Skeletal muscle tissue (tissue), 4 donors: ENCODE measurements around the gene NET1. TPM values are rescaled to one million over a fixed set of nuclear protein-coding genes. Genes with fewer than 3 reads are reported as not detected.

Source experiments
- H3K27ac ChIP-seq: one replicate; pipeline ENCODE4 v1.7.0; 2013; ENCODE audit warnings: mild to moderate bottlenecking, low read depth, low read length, inconsistent platforms
- H3K27me3 ChIP-seq, 3 donors: one replicate each; pipeline ENCODE4 v1.7.0; 2013; ENCODE audit warnings: low read length in 3 of 3; ENCODE audit not compliant: control insufficient read depth in 3 of 3, insufficient read depth in 3 of 3
- H3K36me3 ChIP-seq, 3 donors: one replicate each; pipeline ENCODE4 v1.7.0; 2013; ENCODE audit warnings: low read length in 3 of 3; ENCODE audit not compliant: control insufficient read depth in 3 of 3, insufficient read depth in 3 of 3
- H3K4me1 ChIP-seq, 3 donors: one replicate each; pipeline ENCODE4 v1.7.0; 2013; ENCODE audit warnings: low read length in 3 of 3, mild to moderate bottlenecking in 3 of 3; ENCODE audit not compliant: control insufficient read depth in 3 of 3, insufficient read depth in 3 of 3
- H3K4me3 ChIP-seq, 3 donors: one replicate each; pipeline ENCODE4 v1.7.0; 2013; ENCODE audit warnings: low read length in 3 of 3
- H3K9ac ChIP-seq, 3 donors: one replicate each; pipeline ENCODE4 v1.7.0; 2013; ENCODE audit warnings: low read length in 3 of 3, mild to moderate bottlenecking in 3 of 3, moderate library complexity in 2 of 3, low read depth in 1 of 3
- H3K9me3 ChIP-seq, 3 donors: one replicate each; pipeline ENCODE4 v1.7.0; 2013; ENCODE audit warnings: low read length in 3 of 3; ENCODE audit not compliant: control insufficient read depth in 3 of 3
- total RNA-seq: library from RNA; depleted of rRNA; stranded (reverse); fragments of >200 nt; gene quantifications from one replicate; pipeline ENCODE4 v1.2.3, GENCODE V29; 2014
- donor health status: Osteomylitis.

Gene NET1
- total RNA-seq, 1 donor from 2014 or later: 79.3 TPM

DNA sequence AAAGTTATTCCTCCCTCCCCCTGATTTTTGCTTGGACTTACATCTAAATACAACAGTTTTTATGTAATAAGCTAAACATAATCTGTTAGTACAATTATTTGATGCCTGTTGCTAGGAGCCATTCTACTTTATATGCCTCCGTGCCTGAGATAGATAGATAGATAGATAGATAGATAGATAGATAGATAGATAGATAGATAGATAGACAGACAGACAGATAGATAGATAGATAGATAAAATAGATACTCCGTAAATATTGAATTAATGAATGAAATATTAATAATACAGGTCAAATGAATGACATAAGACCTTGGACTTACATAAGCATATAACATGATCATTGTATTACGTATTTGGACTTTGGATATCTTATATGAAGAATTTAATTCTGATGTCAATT lies 23.0 kb downstream of the NET1 start:
- Histone ChIP-seq H3K27me3 (no peaks in the 10 kb centered on the region), H3K9me3 (peaks cover 0 to 2% (median 0%) of the 10 kb centered on the region in 3 donors), H3K36me3 (peaks cover 0 to 3% (median 0%) of the 10 kb centered on the region in 3 donors), H3K9ac (no peak overlapping the region), H3K27ac (no peak overlapping the region), H3K4me3 (no peak overlapping the region), H3K4me1 (no peaks in the 10 kb centered on the region)

DNA sequence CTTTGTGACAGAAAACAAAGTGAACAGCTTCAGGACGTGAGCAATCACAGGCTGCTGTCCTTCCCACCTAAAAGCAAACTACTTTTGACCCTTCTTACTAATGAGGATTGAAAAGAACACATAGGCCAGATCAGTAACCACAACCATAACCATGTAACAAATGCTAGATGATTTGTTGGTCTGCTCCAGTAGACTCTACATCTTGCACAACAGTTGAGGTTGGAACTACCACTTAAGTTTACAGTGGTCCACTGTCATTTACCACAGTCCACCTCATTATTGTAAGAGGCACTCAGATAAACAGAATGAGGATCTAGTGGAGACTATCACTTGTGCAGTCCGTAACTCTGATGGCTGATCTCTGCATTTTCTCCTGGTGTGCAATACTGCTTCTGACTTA lies 27.8 kb downstream of the NET1 start:
- H3K36me3 ChIP-seq: no peaks in the 10 kb centered on the region
- H3K9me3 ChIP-seq: no peaks in the 10 kb centered on the region
- no peak overlapping the region for H3K9ac ChIP-seq
- no peaks in the 10 kb centered on the region for H3K4me1 ChIP-seq
- no peak overlapping the region for H3K27ac ChIP-seq
- no peak overlapping the region for H3K4me3 ChIP-seq
- no peaks in the 10 kb centered on the region for H3K27me3 ChIP-seq

DNA sequence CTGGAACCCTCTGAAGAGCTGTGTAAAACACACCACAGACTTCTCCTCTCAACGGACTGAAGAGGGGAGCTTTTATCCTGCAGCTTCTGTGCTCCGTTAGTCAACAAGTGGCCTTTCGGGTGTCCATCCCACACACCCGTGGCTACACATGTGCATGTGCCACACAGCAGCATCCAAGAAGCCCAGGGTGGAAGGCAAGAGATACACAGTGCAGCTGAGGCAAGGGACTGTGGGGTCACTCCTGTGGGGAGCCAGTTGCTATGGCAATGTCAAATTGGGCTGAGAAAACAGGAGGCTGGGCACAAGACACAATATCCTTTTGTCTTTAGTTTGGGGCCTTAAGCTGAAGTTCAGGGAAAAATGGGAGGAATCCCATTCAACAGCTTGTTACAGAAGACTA lies 28.7 kb downstream of the NET1 start:
- Histone ChIP-seq H3K9ac (no peak overlapping the region), H3K9me3 (no peaks in the 10 kb centered on the region), H3K36me3 (no peaks in the 10 kb centered on the region), H3K4me1 (peaks cover 0 to 3% (median under 1%) of the 10 kb centered on the region in 3 donors), H3K27ac (no peak overlapping the region), H3K27me3 (no peaks in the 10 kb centered on the region), H3K4me3 (no peak overlapping the region)

DNA sequence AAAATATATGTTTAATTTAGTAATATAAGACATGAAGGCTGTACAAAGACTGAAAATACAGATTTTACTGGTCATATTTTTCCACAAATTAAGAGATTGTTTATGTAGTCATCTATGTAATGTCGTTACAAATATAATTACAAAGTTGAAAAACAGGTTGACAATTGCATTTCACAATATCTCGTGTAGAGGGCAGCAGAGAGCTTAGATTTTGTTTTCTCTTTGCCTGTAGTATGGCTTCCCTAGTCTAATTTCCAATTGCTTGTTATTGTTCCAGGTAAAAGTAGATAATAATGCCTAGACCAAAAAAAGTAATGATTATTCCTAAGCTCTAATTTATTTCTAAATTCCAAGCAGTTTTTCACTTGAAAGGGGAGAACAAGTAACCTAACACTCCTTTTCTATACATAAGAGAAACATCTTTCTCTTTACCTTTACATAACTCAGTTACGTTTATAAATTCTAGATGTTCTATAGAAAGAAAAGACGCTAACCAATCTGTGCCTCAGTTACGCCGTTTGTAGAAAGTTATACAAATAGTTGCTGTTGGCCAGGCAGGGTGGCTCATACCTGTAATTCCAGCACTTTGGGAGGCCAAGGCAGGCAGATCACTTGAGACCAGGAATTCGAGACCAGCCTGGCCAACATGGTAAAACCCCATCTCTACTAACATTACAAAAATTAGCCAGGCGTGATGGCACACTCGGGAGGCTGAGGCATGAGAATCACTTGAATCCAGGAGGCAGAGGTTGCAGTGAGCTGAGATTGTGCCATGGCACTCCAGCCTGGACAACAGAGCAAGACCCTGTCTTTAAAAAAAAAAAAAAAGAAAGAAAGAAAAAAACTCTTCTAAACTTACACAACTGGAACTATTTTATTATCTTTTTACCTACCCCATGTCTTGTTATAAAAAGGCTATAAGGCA lies 30.0 kb downstream of the NET1 start:
- Histone ChIP-seq H3K27ac (no peak overlapping the region), H3K9ac (no peak overlapping the region), H3K4me1 (peaks cover 2 to 5% (median 3%) of the 10 kb centered on the region in 3 donors), H3K9me3 (no peaks in the 10 kb centered on the region), H3K36me3 (no peaks in the 10 kb centered on the region), H3K4me3 (no peak overlapping the region), H3K27me3 (no peaks in the 10 kb centered on the region)

DNA sequence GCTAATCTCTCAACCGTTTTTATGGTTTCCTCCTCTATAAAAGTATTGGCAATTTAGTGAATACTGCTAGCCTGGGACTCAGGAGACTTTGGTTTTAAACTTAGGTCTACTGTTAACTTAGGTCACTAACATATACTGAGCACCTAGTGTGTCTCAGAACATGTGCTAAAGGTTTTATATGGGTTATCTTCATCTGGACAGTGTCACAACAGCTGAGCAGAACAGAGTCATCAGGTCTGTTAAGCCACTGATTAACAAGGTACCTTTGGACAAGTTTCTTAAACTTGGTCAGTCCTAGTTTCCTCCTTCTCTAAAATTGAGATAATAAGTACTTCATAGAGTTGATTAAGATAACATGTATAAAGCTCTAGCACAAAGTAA lies 30.6 kb downstream of the NET1 start:
- Histone ChIP-seq H3K4me1 (peaks cover 2 to 5% (median 3%) of the 10 kb centered on the region in 3 donors), H3K27ac (no peak overlapping the region), H3K9me3 (no peaks in the 10 kb centered on the region), H3K9ac (no peak overlapping the region), H3K27me3 (no peaks in the 10 kb centered on the region), H3K36me3 (no peaks in the 10 kb centered on the region), H3K4me3 (no peak overlapping the region)

DNA sequence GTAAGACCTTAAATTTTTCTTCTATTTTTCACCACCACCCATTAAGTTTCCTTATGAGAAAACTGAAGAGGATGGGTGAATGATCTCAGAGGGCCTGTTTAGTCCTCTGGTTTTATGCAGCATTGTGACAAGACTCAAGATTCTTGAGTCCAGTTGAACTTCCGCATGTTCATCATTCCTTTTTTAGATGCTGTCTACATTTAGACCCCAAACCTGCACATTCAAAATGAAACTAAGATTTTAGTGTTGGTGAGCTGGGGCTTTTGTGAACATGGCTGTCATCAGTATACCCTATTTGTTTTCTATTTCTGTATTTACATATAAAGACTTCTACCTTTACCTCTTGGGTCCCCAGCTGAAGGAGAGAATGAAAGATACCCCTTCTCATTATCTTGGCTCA lies 31.1 kb downstream of the NET1 start:
- Histone ChIP-seq H3K27me3 (no peaks in the 10 kb centered on the region), H3K9me3 (no peaks in the 10 kb centered on the region), H3K4me3 (no peak overlapping the region), H3K4me1 (peaks cover 2 to 5% (median 3%) of the 10 kb centered on the region in 3 donors), H3K9ac (no peak overlapping the region), H3K27ac (no peak overlapping the region), H3K36me3 (no peaks in the 10 kb centered on the region)

DNA sequence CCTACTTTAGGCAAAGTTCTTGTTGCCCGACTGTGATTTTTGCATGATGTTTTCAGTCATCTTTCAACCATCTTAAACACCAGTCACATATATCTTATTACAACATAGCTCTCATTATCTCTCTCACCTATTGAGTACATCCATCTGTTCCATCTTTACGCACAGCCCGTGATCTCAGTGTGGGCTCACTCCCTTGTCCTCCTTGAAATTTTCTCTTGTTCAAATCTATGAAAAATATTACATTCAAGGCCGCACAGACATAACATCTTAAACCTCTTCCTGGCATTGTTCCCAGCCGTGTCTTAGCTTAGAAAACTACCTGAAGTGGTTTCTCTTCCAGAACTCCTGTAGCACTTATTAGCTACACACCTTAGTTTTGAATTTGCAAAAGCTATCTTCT lies 32.6 kb downstream of the NET1 start:
- H3K9me3 ChIP-seq: no peaks in the 10 kb centered on the region
- H3K27ac ChIP-seq: no peak overlapping the region
- H3K4me3 ChIP-seq: no peak overlapping the region
- H3K4me1 ChIP-seq: peaks cover 3 to 13% (median 8%) of the 10 kb centered on the region in 3 donors
- no peaks in the 10 kb centered on the region for H3K36me3 ChIP-seq
- no peak overlapping the region for H3K9ac ChIP-seq
- no peaks in the 10 kb centered on the region for H3K27me3 ChIP-seq

DNA sequence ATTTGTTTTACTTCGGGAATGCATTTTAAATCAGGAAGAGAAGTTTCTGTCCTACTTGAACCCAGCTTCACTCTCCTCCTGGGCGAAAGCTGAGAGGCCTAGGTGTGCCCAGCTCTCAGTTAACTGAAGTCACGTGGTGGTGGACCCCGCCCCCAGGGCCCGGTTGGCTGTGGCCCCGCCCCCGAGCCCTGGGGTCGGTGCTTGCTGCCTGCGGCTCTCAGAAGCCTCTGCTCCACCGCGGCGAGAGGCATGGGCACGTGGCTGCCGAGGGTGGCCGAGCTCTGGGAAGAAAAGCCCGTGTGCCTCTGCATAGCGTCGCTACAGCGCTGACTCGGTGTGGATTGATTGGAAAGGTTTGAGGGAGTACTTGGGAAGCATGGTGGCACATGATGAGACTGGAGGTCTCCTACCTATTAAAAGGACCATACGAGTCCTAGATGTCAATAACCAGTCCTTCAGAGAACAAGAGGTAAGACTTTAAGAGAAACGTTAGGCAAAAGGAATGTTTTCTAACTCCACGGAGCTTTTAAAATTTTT lies 34.1 kb downstream of the NET1 start:
- Histone ChIP-seq H3K9me3 (no peaks in the 10 kb centered on the region), H3K4me1 (peaks cover 3 to 15% (median 12%) of the 10 kb centered on the region in 3 donors), H3K27ac (peak overlapping the region; percentile 59), H3K4me3 (peak overlapping the region; percentile 76 to 90 (median 82)), H3K36me3 (no peaks in the 10 kb centered on the region), H3K9ac (peak overlapping the region; percentile 61 to 92 (median 83)), H3K27me3 (no peaks in the 10 kb centered on the region)

DNA sequence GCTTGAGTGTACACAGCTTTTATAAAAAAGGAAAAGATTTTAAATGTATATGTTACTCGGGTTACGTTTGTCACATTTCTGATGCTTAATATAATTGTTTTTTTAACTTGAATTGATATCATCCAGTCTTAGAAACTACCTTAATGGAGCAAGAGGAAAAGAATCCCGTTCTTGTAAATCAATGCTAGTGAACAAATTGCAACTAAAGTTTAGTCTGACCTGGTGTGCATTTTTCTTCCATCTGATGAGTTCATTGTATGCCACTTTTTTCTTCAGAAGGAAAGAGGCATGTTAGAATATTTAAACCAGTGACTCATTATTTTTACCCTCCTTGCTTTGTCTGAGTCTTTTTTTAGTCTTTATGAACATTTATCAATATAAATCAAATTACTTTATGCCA lies 34.7 kb downstream of the NET1 start:
- H3K4me1 ChIP-seq: peaks cover 3 to 15% (median 12%) of the 10 kb centered on the region in 3 donors
- H3K27ac ChIP-seq: peak overlapping the region; percentile 59
- no peaks in the 10 kb centered on the region for H3K9me3 ChIP-seq
- H3K4me3 ChIP-seq: peak overlapping the region; percentile 76 to 90 (median 82)
- H3K27me3 ChIP-seq: no peaks in the 10 kb centered on the region
- H3K36me3 ChIP-seq: peaks cover 0 to under 1% (median 0%) of the 10 kb centered on the region in 3 donors
- peak overlapping the region; percentile 61 to 92 (median 83) for H3K9ac ChIP-seq

DNA sequence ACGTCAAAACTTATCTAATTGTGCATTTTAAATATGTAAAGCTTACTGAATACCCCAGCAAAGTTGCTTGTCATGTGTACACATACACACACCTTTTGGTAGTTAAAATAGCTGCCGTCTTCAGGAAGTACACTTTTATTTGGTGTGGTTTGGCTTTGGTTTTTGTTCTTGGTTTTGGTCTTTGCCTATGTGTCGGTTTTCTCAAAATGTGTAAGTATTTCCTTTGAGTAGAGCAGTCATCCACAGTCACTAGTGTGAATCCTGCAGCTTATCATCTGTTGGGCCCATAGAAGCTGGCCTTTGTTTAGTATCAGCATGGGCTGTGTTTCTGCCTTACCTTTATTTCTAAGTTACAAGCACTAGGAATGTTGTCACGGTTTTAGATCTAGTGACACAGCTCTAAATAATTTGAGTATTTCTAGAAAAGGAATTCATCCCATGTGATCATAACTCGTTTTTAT lies 35.3 kb downstream of the NET1 start:
- H3K9ac ChIP-seq: peak overlapping the region; percentile 36 to 92 (median 83)
- H3K27me3 ChIP-seq: no peaks in the 10 kb centered on the region
- H3K9me3 ChIP-seq: no peaks in the 10 kb centered on the region
- H3K36me3 ChIP-seq: peaks cover 0 to 6% (median 5%) of the 10 kb centered on the region in 3 donors
- peaks cover 3 to 15% (median 12%) of the 10 kb centered on the region in 3 donors for H3K4me1 ChIP-seq
- peak overlapping the region; percentile 76 to 90 (median 82) for H3K4me3 ChIP-seq
- H3K27ac ChIP-seq: no peak overlapping the region
